Chondrocyte (in vitro differentiated cells): Measurements from ENCODE around the gene IGFLR1. TPM values are rescaled to one million over a fixed set of nuclear protein-coding genes. Genes with fewer than 3 reads are reported as not detected.

Source experiments
- DNase-seq: peaks from one replicate; pipeline ENCODE4 v3.0.0; 2021; ENCODE audit warnings: mixed read lengths, low spot score
- H3K27ac Mint-ChIP-seq: one replicate; pipeline ENCODE4 v1.8.0; 2021; ENCODE audit warnings: mild to moderate bottlenecking, moderate library complexity, mixed read lengths; ENCODE audit not compliant: unreplicated experiment
- H3K27me3 Mint-ChIP-seq: 2 replicates; pipeline ENCODE4 v1.8.0; 2021; ENCODE audit warnings: low read depth, mixed read lengths
- H3K36me3 Mint-ChIP-seq: 2 replicates; pipeline ENCODE4 v1.8.0; 2021; ENCODE audit warnings: low read depth, mixed read lengths
- H3K4me1 Mint-ChIP-seq: 2 replicates; pipeline ENCODE4 v1.8.0; 2021; ENCODE audit warnings: low read depth, mild to moderate bottlenecking, mixed read lengths
- H3K4me3 Mint-ChIP-seq: one replicate; pipeline ENCODE4 v1.8.0; 2021; ENCODE audit warnings: mild to moderate bottlenecking, moderate library complexity, mixed read lengths; ENCODE audit not compliant: unreplicated experiment
- H3K9me3 Mint-ChIP-seq: 2 replicates; pipeline ENCODE4 v1.8.0; 2021; ENCODE audit warnings: low read depth, mixed read lengths
- total RNA-seq: library from RNA; stranded (reverse); gene quantifications from 3 replicates; pipeline ENCODE4 v1.2.1, GENCODE V29; 2021
- TF ChIP-seq, protein P1 (sequence below): fragments of 200-600 bp; sonication (generic); IDR thresholded peaks from 2 replicates; pipeline ENCODE4 v1.5.0; 2021; ENCODE audit warnings: antibody characterized with exemption, mild to moderate bottlenecking, moderate library complexity

IGFLR1 gene
- total RNA-seq, 1 donor from 2014 or later, result 0.99 TPM

GRCh38 chr19:35738887-35739229 lies 3.4 kb downstream of the IGFLR1 start:
- H3K9me3 Mint-ChIP-seq, result no peaks in the 10 kb centered on the region
- peaks cover 19% of the 10 kb centered on the region for H3K36me3 Mint-ChIP-seq
- TF ChIP-seq, protein P1, sequence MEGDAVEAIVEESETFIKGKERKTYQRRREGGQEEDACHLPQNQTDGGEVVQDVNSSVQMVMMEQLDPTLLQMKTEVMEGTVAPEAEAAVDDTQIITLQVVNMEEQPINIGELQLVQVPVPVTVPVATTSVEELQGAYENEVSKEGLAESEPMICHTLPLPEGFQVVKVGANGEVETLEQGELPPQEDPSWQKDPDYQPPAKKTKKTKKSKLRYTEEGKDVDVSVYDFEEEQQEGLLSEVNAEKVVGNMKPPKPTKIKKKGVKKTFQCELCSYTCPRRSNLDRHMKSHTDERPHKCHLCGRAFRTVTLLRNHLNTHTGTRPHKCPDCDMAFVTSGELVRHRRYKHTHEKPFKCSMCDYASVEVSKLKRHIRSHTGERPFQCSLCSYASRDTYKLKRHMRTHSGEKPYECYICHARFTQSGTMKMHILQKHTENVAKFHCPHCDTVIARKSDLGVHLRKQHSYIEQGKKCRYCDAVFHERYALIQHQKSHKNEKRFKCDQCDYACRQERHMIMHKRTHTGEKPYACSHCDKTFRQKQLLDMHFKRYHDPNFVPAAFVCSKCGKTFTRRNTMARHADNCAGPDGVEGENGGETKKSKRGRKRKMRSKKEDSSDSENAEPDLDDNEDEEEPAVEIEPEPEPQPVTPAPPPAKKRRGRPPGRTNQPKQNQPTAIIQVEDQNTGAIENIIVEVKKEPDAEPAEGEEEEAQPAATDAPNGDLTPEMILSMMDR, result no peak
- no peak overlapping the region for H3K27ac Mint-ChIP-seq
- no peaks in the 10 kb centered on the region for H3K27me3 Mint-ChIP-seq
- no peak overlapping the region for H3K4me3 Mint-ChIP-seq
- H3K4me1 Mint-ChIP-seq, result peaks cover 12% of the 10 kb centered on the region
- DNase-seq, result no peak

DNA sequence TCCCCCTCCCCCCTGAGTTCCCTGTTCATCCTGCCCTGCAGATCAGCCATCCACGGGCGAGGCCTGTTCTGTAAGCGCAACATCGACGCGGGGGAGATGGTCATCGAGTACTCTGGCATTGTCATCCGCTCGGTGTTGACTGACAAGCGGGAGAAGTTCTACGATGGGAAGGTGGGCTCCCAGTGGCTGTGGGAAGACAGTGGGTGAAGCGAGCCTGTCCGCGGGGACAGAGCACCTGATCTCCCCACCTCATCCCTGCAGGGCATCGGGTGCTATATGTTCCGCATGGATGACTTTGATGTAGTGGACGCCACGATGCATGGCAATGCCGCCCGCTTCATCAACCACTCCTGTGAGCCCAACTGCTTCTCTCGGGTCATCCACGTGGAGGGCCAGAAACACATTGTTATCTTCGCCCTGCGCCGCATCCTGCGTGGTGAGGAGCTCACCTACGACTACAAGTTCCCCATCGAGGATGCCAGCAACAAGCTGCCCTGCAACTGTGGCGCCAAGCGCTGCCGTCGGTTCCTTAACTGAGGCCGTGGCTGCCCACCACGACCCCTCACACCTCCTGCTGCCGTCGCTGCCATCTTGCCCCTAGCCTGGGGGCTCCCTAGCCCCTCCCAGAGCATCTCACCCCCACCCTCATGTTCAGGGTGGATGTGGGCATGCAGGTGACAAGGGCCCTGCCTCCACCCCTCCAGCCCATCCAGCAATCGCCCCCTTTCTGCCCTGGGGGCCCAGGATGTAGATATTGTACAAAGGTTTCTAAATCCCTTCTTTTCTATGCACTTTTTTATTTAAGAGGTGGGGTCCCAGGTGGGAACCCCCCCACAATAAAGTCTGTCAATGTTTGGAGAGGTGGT lies 4.0 kb downstream of the IGFLR1 start:
- DNase-seq, result peak; percentile 82
- TF ChIP-seq, protein P1, result no peak
- no peaks in the 10 kb centered on the region for H3K27me3 Mint-ChIP-seq
- H3K4me3 Mint-ChIP-seq, result no peak overlapping the region
- no peak overlapping the region for H3K27ac Mint-ChIP-seq
- H3K36me3 Mint-ChIP-seq, result peaks cover 19% of the 10 kb centered on the region
- H3K9me3 Mint-ChIP-seq, result no peaks in the 10 kb centered on the region
- peaks cover 9% of the 10 kb centered on the region for H3K4me1 Mint-ChIP-seq

DNA sequence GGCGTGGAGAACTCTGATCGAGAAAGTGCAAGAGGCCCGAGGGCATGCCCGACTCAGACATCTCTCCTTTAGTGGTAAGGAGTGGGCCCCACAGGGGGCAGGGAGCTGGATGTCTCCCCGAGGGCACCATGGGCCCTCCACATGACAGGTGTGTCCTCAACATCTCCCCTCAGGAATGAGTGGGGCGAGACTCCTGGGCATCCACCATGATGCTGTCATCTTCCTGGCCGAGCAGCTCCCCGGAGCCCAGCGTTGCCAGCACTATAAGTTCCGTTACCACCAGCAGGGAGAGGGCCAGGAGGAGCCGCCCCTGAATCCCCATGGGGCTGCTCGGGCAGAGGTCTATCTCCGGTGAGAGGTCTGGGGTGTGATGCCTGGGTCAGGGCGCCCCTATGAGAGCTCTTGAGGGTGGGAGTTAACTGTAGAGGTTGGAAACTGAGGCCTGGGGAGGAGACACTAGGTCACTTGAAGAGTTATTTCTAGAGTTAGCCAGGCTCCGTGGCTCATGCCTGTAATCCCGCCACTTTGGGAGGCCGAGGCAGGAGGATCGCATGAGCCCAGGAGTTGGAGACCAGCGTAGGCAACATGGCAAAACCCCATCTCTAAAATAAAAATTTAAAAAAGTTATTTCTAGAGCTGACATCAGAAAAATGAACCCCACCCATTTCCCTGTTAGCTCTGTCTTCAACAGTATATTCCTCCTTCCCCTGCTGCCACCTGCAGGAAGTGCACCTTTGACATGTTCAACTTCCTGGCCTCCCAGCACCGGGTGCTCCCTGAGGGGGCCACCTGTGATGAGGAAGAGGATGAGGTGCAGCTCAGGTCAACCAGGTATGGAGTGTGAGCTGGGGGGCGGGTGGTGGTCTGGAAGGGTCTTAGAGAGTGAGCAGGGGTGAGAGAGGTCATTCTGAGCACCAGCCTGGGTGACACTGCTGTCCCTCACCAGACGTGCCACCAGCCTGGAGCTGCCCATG lies 5.1 kb downstream of the IGFLR1 start:
- H3K27me3 Mint-ChIP-seq, result no peaks in the 10 kb centered on the region
- H3K36me3 Mint-ChIP-seq, result peaks cover 19% of the 10 kb centered on the region
- H3K4me3 Mint-ChIP-seq, result no peak overlapping the region
- H3K9me3 Mint-ChIP-seq, result no peaks in the 10 kb centered on the region
- H3K27ac Mint-ChIP-seq, result peak overlapping the region; percentile 53
- TF ChIP-seq, protein P1, result peak; percentile 41
- peaks cover 7% of the 10 kb centered on the region for H3K4me1 Mint-ChIP-seq
- no peak for DNase-seq

GRCh38 chr19:35734889-35735288 lies 7.4 kb downstream of the IGFLR1 start:
- Mint-ChIP-seq H3K4me1 (no peaks in the 10 kb centered on the region), H3K36me3 (peaks cover 30% of the 10 kb centered on the region), H3K27me3 (no peaks in the 10 kb centered on the region), H3K4me3 (no peak overlapping the region), H3K27ac (no peak overlapping the region), H3K9me3 (no peaks in the 10 kb centered on the region)
- no peak for DNase-seq
- TF ChIP-seq, protein P1, result no peak

DNA sequence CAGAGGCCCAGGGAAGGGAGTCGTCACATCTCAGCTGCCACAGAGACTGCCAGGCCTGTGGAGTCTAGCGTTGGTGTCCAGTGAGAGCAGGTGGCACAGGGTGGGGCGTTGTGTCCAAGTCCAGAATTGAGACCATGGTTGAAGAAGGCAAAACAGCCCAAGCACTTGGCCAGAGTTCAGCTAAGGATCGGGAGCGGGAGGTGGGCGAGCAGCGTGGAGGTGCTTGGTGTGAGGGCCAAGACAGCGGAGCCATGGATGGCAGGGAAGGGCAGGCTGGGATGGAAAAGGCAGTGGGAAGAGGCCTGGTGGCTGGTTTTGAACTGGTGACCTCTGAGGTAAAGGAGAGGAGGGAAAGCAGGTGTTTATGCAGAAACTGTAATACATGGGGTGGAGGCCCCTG lies 8.0 kb downstream of the IGFLR1 start:
- no peak for DNase-seq
- Mint-ChIP-seq H3K4me1 (no peaks in the 10 kb centered on the region), H3K27me3 (no peaks in the 10 kb centered on the region), H3K36me3 (peaks cover 35% of the 10 kb centered on the region), H3K9me3 (no peaks in the 10 kb centered on the region), H3K27ac (no peak overlapping the region), H3K4me3 (no peak overlapping the region)
- TF ChIP-seq, protein P1, result no peak
